GM21529 (cell line): ENCODE data around the gene SLC22A14.

ENCODE experiments used
- ATAC-seq: cut with Tn5 transposase; IDR thresholded peaks from one replicate; pipeline ENCODE4 v1.9.1; 2021; ENCODE audit not compliant: unreplicated experiment

SLC22A14 gene

DNA sequence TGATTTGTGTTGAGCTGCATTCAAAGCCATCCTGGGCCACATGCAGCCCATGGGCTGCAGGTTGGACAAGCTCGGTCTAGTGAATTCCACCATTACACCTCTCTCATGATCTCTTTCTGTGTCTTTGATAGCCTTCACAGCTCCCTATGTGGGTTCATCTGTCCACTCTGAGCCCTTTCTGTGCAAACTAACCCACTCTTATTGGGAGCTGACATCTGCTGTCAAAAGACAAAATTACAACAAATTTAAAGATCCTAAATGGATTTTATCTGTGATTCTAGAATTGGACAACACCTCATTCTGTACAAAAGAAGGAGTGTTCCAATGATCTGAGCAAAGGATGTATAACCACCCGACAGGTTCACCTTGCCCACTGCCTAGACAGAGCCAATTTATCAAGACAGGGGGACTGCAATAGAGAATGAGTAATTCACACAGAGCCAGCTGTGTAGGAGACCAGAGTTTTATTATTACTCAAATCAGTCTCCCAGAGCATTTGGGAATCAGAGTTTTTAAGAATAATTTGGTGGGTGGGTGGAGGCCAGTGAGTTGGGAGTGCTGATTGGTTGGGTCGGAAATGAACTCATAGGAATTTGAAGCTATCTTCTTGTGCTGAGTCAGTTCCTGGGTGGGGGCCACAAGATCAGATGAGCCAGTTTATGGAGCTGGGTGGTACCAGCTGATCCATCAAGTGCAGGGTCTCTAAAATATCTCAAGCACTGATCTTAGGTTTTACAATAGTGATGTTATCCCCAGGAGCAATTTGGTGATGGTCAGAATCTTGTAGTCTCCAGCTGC, 61.9 kb downstream of the SLC22A14 start:
- ATAC-seq, result no peak

DNA sequence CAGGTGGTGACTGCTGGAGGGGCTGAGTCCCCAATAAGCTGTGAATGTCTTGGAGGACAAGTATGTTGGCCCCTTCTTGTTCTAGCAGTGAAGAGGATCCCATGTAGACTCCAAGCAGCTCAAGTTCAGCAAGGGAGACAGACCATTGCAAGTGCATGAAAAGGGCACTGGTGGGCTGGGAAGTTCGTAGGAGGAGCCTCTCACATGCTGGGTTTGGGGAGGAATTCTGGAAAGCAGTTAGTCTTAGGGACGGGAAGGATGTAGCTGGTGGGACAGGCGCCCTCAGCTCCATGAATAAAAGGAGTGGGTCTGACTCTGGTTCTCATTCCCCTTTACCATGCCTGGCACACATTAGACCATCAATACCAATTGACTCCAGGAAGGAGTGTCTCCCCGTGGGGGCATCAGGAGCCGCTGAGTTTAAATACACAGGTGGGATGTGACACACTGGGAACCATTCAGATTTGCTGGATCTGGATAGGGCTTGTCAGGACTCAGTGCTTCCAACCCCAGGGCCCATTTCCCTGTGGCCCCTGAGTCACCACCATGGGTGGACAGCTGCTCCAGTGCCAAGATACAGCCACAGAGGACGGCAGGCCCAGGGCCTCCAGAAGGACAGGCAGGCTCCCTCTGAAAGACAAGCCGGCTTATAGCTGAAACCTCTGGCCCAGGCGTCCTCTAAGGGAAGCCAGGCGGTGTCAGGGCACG, 63.9 kb downstream of the SLC22A14 start:
- peak; percentile 30 for ATAC-seq

DNA sequence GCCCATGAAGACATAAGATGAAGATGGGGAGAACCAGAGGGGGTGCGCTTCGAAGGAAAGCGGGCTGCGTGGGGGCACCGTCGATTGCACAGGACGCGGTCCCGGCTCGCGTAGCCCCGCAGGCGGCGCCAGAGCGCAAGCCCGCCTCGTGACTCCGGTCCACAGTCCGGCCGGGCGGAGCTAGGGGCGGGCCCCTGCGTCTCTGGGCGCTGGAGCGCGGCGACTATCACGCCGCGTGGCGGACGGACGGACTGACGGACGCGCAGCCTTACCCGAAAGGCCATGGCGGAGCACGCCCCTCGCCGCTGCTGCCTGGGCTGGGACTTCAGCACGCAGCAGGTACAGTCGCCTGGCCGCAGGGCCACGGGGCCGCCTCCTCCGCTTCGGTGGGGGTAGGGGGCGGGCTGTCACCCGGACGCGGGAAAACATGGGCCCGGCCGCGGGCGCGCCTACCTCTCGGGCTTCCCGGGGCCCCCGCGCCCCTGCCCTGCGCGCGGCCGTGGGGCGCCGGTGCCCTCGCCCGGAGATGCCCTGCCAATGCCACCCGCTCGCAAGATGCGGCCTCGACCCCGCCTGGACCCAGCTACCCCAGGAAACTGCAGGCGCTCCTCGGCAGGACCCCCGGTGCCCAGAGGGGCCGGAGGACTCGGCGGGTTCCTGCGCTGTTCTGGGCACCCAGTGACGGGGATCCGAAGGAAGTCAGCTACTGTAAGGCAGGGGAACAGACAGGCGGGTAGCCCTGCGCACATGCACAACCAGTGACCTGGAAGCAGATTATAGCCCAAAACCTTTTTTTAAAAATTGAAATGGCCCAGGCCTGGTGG, 64.7 kb downstream of the SLC22A14 start, which contains the start of gene XYLB:
Gene XYLB (plus strand): TSS at position 199 of the 824 bp plus-strand sequence. CDS start 84 bp downstream, at position 283.
- ATAC-seq, result peak; percentile 97

DNA sequence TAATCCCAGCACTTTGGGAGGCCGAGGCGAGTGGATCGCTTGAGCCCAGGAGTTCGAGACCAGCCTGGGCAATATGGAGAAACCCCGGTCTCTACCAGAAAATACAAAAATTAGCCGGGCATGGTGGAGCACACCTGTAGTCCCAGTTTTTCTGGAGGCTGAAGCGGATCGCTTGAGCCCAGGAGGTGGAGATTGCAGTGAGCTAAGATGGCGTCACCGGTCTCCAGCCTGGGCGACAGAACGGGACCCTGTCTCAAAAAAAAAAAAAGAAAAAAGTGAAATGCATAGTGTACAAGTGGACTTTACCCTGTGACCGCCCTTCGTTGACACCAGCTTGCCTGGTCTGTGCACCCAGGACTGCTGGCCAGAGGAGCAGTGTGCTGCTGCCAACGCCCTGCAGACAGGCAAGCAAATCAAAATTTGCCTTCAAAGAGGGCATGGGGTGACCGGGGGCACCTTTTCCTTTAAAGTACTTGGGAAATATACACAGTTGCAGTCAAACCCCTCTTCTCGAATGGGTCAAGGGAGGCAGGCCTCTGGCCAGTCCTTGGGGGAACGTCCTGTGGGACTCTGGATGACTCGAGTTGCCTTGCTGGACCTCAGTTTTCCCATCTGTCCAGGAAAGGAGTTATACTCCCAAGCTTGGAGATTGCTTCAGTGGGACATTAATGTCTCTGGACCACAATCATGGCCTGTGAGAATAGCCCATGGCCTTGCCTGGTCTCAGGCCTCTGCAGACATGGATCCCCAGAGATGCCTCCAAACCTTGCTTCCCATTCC, 65.5 kb downstream of the SLC22A14 start:
- ATAC-seq, result no peak

GRCh38 chr3:38348903-38349302, 66.8 kb downstream of the SLC22A14 start:
- no peak for ATAC-seq

DNA sequence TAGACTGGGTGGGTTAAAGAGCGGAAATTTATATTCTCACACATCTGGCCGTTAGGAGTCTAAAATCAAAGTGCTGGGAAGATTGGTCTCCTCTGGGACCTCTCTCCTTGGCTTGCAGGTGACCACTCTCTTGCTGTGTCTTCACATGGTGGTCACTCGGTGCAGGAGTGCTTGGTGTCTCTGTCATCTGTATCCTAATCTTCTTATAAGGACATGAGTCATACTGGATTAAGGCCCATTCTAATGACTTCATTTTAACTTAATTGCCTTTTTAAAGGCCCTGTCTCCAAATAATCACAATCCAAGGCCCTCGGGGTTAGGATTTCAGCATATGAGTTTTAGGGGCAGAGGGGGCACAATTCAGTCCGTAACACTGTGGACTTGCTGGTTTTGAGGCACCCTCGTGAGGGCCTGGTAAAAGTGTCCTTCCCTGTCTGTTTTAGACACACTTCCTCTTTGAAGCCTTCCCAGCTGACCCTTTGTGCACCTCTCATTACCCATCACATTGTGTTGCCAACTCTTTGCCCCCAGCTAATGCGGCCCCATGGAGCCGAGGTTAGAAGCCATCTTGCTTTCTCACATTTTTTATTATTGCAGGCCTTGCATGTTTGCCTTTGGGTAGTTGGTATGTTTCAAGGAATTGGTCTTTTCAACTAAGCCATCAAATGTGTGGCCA, 67.7 kb downstream of the SLC22A14 start:
- no peak for ATAC-seq

DNA sequence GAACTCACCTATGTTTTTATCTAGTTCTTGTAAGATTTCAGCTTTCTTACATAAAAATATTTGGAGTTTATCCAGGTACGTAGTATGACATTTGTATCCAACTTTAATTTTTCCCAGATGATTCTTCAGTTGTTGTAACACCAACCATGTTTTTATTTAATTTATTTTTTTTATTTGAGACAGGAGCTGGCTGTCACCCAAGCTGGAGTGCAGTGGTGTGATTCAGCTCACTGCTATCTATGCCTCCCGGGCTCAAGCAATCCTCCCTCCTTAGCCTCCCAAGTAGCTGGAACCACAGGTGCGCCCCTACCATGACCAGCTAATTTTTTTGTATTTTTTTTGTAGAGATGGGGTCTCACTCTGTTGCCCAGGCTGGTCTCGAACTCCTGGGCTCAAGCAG, 71.1 kb downstream of the SLC22A14 start:
- ATAC-seq, result no peak

DNA sequence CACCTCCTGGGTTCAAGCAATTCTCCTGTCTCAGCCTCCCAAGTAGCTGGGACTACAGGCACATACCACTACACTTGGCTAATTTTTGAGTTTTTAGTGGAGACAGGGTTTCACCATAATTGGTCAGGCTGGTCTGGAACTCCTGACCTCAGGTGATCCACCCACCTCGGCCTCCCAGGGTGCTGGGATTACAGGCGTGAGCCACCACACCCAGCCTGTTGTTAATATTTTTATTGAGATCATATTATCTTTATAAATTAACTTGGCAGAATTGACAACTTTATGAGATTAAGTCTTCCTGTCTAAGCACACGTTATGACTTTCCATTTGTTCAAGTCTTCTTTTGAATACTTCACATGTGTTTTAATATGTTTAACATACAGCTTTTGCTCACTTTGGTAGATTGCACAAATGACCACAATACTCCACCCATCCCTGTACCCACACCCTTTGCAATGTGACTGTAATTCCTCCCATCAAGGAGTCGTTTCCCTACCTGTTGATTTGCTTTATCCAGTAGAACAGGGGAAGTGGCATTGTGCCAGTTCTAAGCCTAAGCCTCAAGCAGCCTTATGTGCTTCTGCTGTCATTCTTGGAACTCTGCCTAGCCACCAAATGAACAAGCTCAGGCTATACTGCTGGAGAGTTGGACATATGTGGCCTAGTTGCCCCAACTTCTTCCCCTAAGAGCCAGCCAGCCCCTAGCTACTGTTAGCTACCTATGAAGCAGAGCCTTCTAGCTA, 72.7 kb downstream of the SLC22A14 start:
- ATAC-seq, result no peak

DNA sequence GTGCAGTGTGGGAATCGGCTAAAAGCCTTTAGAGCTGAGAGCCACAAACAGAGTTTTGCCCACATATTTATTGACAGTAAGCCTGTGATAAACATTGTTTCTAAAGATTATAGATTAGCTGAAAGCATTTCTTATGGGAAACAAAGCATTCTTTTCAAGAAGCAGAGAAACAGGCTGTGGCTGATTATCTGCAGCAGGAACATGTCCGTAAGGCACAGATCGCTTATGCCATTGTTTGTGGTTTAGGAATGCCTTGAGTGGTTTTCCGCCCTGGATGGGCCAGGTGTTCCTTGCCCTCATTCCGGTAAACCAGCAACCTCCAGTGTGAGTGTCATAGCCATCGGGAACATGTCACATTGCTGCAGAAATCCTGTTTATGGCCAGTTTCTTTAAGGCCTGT, 76.9 kb downstream of the SLC22A14 start:
- no peak for ATAC-seq

- no peak for ATAC-seq
Observed at GRCh38 chr3:38360345-38360744, 78.3 kb downstream of the SLC22A14 start.

- ATAC-seq, result no peak
Observed at GRCh38 chr3:38361496-38361895, 79.4 kb downstream of the SLC22A14 start.

GRCh38 chr3:38362825-38363224, 80.7 kb downstream of the SLC22A14 start:
- no peak for ATAC-seq

GRCh38 chr3:38364721-38365400, 82.8 kb downstream of the SLC22A14 start:
- ATAC-seq, result no peak

DNA sequence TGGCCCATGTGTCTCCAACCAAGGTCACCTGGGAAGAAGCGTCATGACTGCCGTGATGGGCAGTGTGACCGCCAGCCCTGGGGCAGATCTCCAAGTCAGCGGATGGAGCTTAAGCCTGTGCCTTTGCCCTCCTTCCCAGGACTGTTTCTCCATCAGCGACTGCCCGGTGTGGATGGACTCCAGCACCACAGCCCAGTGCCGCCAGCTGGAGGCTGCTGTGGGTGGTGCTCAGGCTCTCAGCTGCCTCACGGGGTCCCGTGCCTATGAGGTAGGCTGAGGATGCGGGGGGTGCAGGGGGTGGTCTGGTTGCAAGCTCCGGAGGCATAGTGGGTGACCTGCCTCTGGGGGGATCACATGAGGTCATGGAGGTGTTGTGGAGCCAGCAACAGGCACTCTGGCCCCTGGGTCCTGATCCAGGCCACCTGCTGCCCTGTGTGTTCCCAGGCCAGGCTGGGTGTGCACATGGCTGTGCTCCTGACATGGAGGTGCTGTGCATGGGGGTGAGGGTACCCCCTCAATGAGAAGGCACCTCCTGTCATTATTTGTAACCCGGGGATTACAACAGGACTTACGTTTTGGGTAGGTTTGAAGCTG, 83.5 kb downstream of the SLC22A14 start:
- no peak for ATAC-seq

DNA sequence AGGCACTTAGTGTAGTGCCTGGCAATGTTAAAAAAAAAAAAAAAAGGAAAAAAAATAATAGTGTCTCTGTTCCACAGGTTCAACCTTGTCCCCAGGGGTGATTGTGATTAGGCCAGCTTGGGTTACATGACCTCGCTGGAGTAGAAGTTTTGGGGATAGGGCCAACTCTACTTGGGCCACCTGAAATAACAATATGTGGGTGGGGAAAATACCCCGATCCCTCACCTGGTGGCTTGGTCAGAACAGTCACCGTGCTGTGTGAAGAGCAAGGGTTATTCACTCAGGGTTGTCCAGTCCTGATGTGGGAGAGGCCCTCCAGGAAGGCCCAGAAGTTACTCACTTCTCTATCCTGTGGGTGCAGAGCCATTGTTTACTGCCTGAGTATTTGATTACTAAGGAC, 84.0 kb downstream of the SLC22A14 start:
- no peak for ATAC-seq

DNA sequence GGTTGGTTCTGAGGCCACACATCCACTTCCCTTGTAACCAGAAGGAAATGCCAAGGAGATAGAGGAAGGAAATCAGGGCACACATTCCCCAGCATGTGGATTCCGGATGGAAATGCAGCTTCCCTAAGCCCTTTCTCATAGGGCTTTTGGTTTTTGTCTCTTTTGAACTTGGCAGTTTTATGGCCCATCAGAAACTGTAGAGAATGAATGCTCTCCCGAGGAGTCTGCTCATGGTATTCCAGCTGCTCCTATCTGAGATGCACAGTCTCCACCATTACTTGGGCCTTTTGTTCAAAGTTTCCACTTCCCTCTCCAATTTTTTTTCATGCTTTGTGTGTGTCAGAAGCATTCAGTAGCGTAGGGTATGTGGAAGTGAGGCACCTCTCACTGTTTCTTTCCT, 85.7 kb downstream of the SLC22A14 start:
- ATAC-seq, result no peak
